ENCODE measurements around the gene FAM241A. TPM values are rescaled to one million over a fixed set of nuclear protein-coding genes. Genes with fewer than 3 reads are reported as not detected.
"Not testable (repeated sequence)": the region's sequence is repeated elsewhere in the genome, so short reads cannot be mapped to it uniquely, and the experiment has no call there.

Gene FAM241A
- polyA plus RNA-seq, 6 donors from 2014 or later = 1.0 to 1.7 (median 1.4) TPM

DNA sequence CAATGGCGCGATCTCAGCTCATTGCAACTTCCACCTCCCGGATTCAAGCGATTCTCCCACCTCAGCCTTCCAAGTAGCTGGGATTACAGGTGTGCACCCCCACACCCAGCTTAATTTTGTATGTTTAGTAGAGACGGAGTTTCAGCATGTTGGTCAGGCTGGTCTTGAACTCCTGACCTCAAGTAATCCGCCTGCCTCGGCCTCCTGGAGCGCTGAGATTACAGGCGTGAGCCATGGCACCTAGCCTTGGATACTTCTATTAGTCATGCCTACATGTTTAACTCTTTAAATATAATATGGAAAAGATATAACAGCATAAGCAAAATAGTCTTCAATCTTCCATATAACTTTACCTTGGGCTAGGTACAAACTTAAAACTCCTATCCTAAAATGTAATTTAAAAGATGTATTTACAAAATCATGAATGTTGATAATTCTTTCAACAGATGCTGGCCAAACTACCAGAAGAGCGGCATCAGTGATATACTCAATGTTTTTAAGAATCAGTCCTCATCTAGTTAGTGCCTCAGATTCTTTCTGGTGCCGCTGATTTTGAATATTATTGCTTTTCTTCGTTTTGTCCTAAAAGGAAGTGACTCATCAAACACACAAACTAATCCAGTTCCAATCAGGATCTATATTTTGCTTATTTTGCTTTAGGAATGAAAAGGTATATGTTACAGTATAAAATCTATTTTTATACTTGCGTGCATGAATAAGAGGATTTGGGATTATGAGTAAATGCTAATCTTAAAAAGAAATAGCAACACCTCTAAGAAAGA, 23.7 kb downstream of the FAM241A start:
- DNase-seq (no peak), ATAC-seq (ENCODE audit: low read depth in 2 of 2) (no peak)
- Mint-ChIP-seq H3K4me1 (peaks cover 0 to 7% (median 5%) of the 10 kb centered on the region in 3 donors), H3K27me3 (no peaks in the 10 kb centered on the region), H3K4me3 (no peak overlapping the region), H3K27ac (no peak overlapping the region), H3K9me3 (peaks cover 0 to 5% (median 1%) of the 10 kb centered on the region in 7 donors), H3K36me3 (peaks cover 0 to 17% of the 10 kb centered on the region in 2 donors)

DNA sequence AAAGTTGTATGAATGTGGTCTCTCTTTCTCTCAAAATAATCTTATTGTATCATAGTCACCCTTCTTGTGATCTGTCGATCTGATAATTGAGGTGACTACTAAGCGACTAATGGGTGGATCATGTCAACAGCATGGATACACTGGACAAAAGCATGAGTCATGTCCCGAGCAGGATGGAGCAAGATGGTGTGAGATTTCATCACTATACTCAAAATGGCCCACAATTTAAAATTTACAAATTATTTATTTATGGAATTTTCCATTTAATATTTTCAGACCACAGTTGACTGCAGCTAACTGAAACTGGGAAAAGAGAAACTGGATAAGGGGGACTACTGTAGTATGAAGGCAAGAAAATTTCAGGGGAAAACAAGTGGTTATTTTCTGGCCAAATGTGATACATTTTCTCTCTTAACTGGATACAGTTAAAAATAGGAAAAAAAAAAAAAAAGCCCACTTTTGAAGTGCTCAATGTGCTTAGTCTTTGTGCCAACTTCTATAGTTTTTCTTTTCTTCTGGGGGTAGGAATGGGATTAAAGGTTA, 25.3 kb downstream of the FAM241A start:
- ATAC-seq (ENCODE audit: low read depth in 2 of 2) = no peak
- H3K4me3 Mint-ChIP-seq = no peak overlapping the region

DNA sequence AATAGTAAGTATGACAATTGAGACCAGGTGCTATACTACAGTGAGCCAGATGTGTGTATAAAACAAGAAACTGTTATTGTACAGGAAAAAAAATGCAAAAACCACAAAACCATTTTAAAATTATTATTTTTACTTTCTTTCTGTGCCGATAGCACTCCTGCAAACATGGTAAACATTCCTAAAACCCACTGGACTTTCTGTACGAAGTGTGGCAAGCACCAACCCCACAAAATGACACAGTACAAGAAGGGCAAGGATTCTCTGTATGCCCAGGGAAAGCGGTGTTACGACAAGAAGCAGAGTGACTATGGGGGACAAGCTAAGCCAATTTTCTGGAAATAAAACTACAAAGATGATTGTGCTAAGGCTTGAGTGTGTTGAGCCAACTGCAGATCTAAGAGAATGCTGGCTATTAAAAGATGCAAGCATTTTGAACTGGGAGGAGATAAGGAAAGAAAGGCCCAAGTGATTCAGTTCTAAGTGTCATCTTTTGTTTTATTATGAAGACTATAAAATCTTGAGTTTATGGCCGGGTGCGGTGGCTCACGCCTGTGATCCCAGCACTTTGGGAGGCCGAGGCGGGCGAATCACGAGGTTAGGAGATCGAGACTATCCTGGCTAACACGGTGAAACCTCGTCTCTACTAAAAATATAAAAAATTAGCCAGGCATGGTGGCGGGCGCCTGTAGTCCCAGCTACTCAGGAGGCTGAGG, 26.0 kb downstream of the FAM241A start:
- H3K9me3 Mint-ChIP-seq; H3K36me3 Mint-ChIP-seq; H3K27me3 Mint-ChIP-seq; H3K4me1 Mint-ChIP-seq; DNase-seq; ATAC-seq (ENCODE audit: low read depth in 2 of 2); H3K27ac Mint-ChIP-seq: not testable (repeated sequence)
- H3K4me3 Mint-ChIP-seq = peak overlapping the region in 2 of 8 donors; percentile 8 to 44

More for the DNA sequence above, 25.3 kb downstream of the FAM241A start:
- Mint-ChIP-seq H3K9me3 (peaks cover 0 to under 1% (median 0%) of the 10 kb centered on the region in 7 donors), H3K4me1 (peaks cover 0 to 7% (median 5%) of the 10 kb centered on the region in 3 donors), H3K27me3 (no peaks in the 10 kb centered on the region), H3K36me3 (peaks cover 0 to 9% of the 10 kb centered on the region in 2 donors), H3K27ac (no peak overlapping the region)
- no peak for DNase-seq

DNA sequence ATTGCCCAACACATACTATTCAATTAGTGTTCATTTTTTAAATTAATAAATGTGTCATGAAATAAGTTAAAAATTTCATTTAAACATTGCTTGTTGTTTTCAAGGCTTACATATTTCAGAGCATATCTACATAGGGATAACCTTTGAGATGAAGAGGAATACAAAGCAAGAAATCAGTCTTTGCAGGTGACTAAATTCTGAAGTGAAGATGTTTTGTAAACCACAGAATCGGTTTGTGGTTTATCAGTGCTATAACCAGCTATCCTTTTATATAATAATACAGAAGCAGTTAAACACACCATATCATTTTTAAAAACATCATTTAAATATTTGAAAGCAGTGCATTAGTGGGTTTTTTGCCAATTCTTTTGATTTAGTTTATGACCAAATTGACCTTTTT, 26.9 kb downstream of the FAM241A start:
- Mint-ChIP-seq H3K36me3 (peaks cover 0 to 8% of the 10 kb centered on the region in 2 donors), H3K27me3 (no peaks in the 10 kb centered on the region), H3K4me1 (peaks cover 0 to 5% (median 4%) of the 10 kb centered on the region in 3 donors), H3K4me3 (no peak overlapping the region), H3K9me3 (no peaks in the 10 kb centered on the region), H3K27ac (no peak overlapping the region)
- DNase-seq (no peak), ATAC-seq (ENCODE audit: low read depth in 2 of 2) (no peak)

DNA sequence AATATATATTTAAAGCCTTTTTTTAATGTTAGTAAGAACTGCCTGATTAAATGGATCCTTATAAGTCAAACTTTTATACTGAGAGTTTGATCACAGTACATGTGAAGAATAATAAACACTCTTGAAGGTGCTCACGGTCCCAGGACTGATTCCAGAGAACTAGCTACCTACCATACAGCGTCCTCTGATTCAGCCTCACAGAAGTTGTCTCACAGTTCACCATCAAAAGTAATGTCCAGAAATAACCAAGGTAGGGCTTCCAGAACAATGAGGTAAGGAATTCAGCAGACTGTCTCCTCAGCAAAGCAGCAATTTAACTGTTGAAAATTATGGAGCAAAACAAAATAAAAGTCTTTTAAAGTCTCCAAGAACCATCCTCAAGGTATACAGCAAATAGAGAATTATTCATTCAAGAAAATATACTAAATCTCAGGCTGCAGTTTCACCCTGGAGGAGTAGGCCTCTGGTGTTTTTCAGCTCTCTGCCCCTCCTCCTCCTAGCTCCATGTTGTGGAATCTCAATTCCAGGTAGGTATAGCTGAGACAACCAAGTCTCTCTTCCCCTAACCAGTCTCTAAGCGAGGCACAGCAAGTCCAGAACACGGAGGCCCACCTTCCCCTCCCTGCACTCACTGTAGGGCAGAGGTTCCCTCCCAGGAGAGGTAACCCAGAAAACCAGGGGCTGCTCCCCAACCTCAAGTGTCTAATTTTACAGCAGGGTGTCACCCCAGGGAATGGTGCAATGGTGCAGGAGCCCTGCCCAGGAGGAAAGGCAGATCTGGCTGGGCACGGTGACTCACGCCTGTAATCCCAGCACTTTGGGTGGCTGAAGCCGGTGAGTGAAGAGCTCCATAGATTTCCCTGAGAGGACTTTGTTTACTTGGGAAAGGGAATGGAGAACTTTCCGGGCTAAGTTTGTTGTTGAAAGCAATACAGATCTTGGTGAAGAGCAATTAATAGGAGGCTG, 28.6 kb downstream of the FAM241A start:
- no peak for DNase-seq
- H3K4me3 Mint-ChIP-seq = no peak overlapping the region
- no peaks in the 10 kb centered on the region for H3K27me3 Mint-ChIP-seq
- H3K4me1 Mint-ChIP-seq = peaks cover 0 to 4% (median 0%) of the 10 kb centered on the region in 3 donors
- H3K36me3 Mint-ChIP-seq = peaks cover 0 to 8% of the 10 kb centered on the region in 2 donors
- peak overlapping the region in 2 of 6 donors; percentile 32 to 70 for H3K27ac Mint-ChIP-seq
- H3K9me3 Mint-ChIP-seq = peaks cover 0 to 3% (median 0%) of the 10 kb centered on the region in 7 donors
- no peak for ATAC-seq (ENCODE audit: low read depth in 2 of 2)

DNA sequence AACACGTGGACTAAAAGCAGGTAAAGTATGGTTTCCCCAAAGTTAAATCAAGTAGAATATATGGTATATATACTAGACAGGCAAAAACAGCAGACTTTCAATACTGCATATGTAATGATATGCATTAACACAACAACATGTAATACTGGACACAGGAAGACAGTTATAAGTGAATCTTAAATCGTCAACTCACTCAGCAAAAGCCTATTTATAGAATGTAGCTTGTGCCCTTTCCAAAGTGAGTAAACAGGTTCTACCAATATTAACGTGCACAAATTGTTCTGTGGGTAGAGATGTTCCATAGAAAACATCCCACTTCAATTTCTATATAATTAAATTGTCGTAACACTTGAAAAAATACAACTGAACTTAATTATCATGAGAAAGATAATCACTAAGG, 30.6 kb downstream of the FAM241A start:
- Mint-ChIP-seq H3K4me1 (peaks cover 0 to 4% (median 0%) of the 10 kb centered on the region in 3 donors), H3K27me3 (no peaks in the 10 kb centered on the region), H3K27ac (peak overlapping the region in 1 of 6 donors; percentile 87), H3K9me3 (peaks cover 0 to 3% (median 0%) of the 10 kb centered on the region in 7 donors), H3K4me3 (no peak overlapping the region), H3K36me3 (peaks cover 0 to under 1% of the 10 kb centered on the region in 2 donors)
- DNase-seq = no peak
- no peak for ATAC-seq (ENCODE audit: low read depth in 2 of 2)

DNA sequence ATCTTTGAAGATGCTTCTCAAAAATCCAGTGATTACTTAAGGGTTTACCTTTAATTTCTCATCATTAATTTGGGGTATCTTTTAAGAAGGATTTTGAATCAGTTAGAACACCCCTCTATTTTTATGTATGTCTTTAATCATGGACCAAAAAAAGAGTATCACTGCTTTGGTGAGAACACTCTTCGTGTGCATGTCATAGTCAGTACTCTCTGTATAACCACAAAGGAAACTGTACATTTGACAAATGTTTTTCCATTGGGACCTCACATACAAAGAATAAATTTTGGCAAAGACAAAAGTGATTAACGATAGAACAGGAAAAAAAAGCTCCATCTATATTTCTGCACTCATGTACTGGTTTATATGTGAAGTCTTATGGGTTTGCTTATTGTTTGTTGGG, 31.3 kb downstream of the FAM241A start:
- peaks cover 0 to 3% (median 0%) of the 10 kb centered on the region in 7 donors for H3K9me3 Mint-ChIP-seq
- ATAC-seq (ENCODE audit: low read depth in 2 of 2) (no peak), DNase-seq (no peak)
- no peak overlapping the region for H3K27ac Mint-ChIP-seq
- no peaks in the 10 kb centered on the region for H3K4me1 Mint-ChIP-seq
- H3K4me3 Mint-ChIP-seq = no peak overlapping the region
- no peaks in the 10 kb centered on the region for H3K27me3 Mint-ChIP-seq
- H3K36me3 Mint-ChIP-seq = no peaks in the 10 kb centered on the region

DNA sequence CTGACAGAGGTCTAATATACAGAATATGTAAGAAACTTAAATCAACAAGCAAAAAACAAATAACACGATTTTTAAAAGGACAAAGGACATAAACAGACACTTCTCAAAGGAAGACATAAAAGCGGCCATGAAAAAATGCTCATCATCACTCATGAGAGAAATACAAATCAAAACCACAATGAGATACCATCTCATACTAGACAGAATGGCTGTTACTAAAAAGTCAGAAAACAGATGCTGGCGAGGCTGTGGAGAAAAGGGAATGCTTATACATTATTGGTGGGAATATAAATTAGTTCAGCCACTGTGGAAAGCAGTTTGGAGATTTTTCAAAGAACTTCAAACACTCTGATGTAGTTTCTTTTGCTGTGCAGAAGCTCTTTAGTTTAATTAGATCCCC, 33.5 kb downstream of the FAM241A start:
- H3K9me3 Mint-ChIP-seq; ATAC-seq (ENCODE audit: low read depth in 2 of 2); H3K4me3 Mint-ChIP-seq; H3K4me1 Mint-ChIP-seq; DNase-seq; H3K36me3 Mint-ChIP-seq; H3K27me3 Mint-ChIP-seq; H3K27ac Mint-ChIP-seq: not testable (repeated sequence)

DNA sequence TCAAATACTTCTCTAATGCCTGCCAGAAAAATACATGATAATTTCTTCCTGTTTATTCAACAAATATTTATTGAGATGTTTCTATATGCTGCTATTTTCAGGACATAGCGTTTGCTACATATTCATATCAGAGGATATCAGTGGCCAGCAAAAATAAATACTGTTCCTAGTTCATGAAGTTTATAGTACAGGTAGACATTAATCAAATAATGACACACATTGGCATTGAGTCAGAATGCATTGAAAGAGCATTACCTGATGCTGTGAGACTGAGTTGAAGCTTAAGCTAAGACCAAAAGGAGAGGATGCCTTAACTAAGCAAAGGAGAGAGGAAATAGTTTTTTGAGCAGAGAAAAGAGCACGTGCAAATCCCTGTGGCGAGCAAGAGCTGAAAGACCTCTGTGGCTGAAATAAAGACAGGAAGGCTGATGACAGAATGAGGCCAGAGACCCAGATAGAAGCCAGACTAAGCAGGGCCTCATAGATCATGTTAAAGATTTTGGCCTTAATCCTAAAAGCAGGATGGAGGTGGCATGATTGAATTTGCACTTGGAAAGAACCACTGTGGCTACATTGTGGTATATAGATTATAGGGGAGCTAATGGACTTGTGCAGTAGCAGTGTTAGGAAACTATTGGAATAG, 36.2 kb downstream of the FAM241A start:
- DNase-seq (no peak), ATAC-seq (ENCODE audit: low read depth in 2 of 2) (no peak)
- H3K27ac Mint-ChIP-seq = peak overlapping the region in 1 of 6 donors; percentile 2
- H3K4me3 Mint-ChIP-seq = no peak overlapping the region
- H3K36me3 Mint-ChIP-seq = no peaks in the 10 kb centered on the region
- H3K27me3 Mint-ChIP-seq = no peaks in the 10 kb centered on the region
- no peaks in the 10 kb centered on the region for H3K4me1 Mint-ChIP-seq
- peaks cover 0 to 3% (median 0%) of the 10 kb centered on the region in 7 donors for H3K9me3 Mint-ChIP-seq

DNA sequence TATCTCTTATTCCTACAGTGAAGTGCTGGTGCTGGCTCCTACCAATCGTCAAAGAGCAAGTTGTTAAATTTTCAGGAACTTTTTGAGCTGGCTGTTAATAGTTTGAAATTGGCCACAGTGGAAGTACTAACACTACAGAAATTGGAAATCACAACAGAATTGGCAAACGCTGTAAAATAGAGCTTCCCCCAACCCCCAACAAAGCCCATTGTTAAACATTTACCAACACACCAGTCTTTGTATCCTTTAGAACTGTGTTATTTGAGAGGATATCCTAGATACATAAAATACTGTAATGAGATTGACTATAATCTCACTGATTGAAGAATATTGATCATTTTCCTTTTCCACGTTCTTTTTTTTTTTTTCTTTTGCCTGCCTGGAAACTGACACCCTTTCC, 37.4 kb downstream of the FAM241A start:
- no peaks in the 10 kb centered on the region for H3K27me3 Mint-ChIP-seq
- peaks cover 0 to 3% (median 0%) of the 10 kb centered on the region in 7 donors for H3K9me3 Mint-ChIP-seq
- ATAC-seq (ENCODE audit: low read depth in 2 of 2) = no peak
- no peaks in the 10 kb centered on the region for H3K36me3 Mint-ChIP-seq
- H3K4me3 Mint-ChIP-seq = no peak overlapping the region
- H3K27ac Mint-ChIP-seq = no peak overlapping the region
- DNase-seq = no peak
- no peaks in the 10 kb centered on the region for H3K4me1 Mint-ChIP-seq

DNA sequence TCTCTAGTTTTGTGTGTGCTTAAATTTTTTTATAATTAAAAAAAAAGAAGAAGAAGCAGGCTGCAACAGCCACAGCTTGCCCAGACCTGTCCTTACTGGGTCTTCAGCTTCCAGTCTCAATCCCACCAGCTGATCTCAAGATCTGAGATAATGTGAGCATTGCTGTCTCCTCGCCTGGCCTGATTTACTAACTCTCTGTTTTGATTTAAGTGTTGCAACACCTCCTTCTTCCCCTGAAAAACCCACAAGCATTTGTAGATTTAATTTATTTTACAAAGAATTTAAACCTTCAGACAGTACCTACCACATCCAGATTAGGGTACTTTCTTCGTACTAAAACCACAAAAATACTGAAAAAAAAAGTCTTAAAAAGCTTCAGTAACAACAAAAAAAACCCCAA, 38.0 kb downstream of the FAM241A start:
- Mint-ChIP-seq H3K27me3 (no peaks in the 10 kb centered on the region), H3K9me3 (peaks cover 0 to 3% (median 0%) of the 10 kb centered on the region in 7 donors), H3K36me3 (no peaks in the 10 kb centered on the region), H3K4me3 (no peak overlapping the region), H3K27ac (no peak overlapping the region), H3K4me1 (no peaks in the 10 kb centered on the region)
- DNase-seq (no peak), ATAC-seq (ENCODE audit: low read depth in 2 of 2) (no peak)

DNA sequence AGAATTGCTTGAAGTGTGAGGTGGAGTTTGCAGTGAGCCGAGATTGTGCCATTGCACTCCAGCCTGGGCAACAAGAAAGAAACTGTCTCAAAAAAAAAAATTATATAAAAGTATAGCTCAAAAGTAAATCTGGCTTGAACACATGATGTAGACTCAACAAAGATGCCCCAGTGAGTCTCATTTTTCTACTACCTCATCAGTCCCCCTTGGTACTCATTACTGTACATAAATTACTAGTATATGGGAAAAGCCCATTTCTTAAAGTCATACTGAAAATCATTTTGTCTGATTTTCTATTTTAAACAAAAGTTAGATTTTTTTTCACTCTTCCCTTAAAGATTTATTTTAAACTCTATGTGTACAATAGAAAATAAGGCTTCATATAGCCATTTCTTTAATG, 39.2 kb downstream of the FAM241A start:
- H3K9me3 Mint-ChIP-seq = no peaks in the 10 kb centered on the region
- no peak for DNase-seq
- H3K27me3 Mint-ChIP-seq = no peaks in the 10 kb centered on the region
- no peak overlapping the region for H3K4me3 Mint-ChIP-seq
- no peak for ATAC-seq (ENCODE audit: low read depth in 2 of 2)
- peak overlapping the region in 1 of 6 donors; percentile 53 for H3K27ac Mint-ChIP-seq
- no peaks in the 10 kb centered on the region for H3K36me3 Mint-ChIP-seq
- no peaks in the 10 kb centered on the region for H3K4me1 Mint-ChIP-seq
